H1 (cell line): ENCODE measurements around the gene AOPEP. TPM values are rescaled to one million over a fixed set of nuclear protein-coding genes. Genes with fewer than 3 reads are reported as not detected.

Source experiments
- JUN ChIP-seq: IDR thresholded peaks from 2 replicates; pipeline ENCODE4 v1.6.1; 2011; ENCODE audit warnings: low read depth, mild to moderate bottlenecking, improper control_type of control experiment, low read length
- SIRT6 ChIP-seq: IDR thresholded peaks from one replicate; pipeline ENCODE4 v1.7.1; 2012; ENCODE audit warnings: low read length, inconsistent platforms
- SP1 ChIP-seq: IDR thresholded peaks from 2 replicates; pipeline ENCODE4 v1.6.1; 2011; ENCODE audit warnings: low read depth, low read length
- SUZ12 ChIP-seq: fragments of 200-600 bp; sonication (generic); IDR thresholded peaks from 2 replicates; pipeline ENCODE4 v1.6.1; 2012; ENCODE audit warnings: mild to moderate bottlenecking, inconsistent platforms, low read length, moderate library complexity, mixed read lengths
- TCF12 ChIP-seq: IDR thresholded peaks from 2 replicates; pipeline ENCODE4 v1.6.1; 2011; ENCODE audit warnings: low read depth, mild to moderate bottlenecking, low read length
- ZNF274 ChIP-seq: IDR thresholded peaks from 2 replicates; pipeline ENCODE4 v1.7.0; 2012; ENCODE audit warnings: low read length, borderline replicate concordance; ENCODE audit errors: extremely low read depth
- polyA plus RNA-seq, 7 experiments: library from polyadenylated mRNA; depleted of rRNA in 3 of 7; stranded (reverse) in 5 of 7; unstranded in 2 of 7; fragments of >200 nt in 5 of 7; fragments of 200-250 nt in 2 of 7; gene quantifications; 1 replicate in 5 of 7; 2 replicates in 1 of 7; 4 replicates in 1 of 7; pipeline versions ENCODE4 v1.2.1 to v1.2.3, GENCODE V29; 2011 to 2013; ENCODE audit warnings: missing spikeins in 2 of 7, mixed read lengths in 2 of 7
- total RNA-seq: library from RNA; stranded (reverse); fragmentation: NEBNext Ultra II Directional; extraction: Animal tissue kit (Norgen Biotek cat#: 25700); gene quantifications from 2 replicates; pipeline ENCODE4 v1.2.1, GENCODE V29; 2021
- TF ChIP-seq, protein P1 (sequence below): IDR thresholded peaks from 2 replicates; pipeline ENCODE4 v1.6.1; 2012; ENCODE audit warnings: inconsistent platforms
- TF ChIP-seq, protein P2 (sequence below): IDR thresholded peaks from 2 replicates; pipeline ENCODE4 v1.6.1; 2012; ENCODE audit warnings: low read length, inconsistent platforms

The AOPEP gene
- total and polyA plus RNA-seq, 2 of the 8 experiments (the other 6 are each of a cell fraction or from before 2014, with no cell fraction given) = 6.1 to 14.3 TPM

DNA sequence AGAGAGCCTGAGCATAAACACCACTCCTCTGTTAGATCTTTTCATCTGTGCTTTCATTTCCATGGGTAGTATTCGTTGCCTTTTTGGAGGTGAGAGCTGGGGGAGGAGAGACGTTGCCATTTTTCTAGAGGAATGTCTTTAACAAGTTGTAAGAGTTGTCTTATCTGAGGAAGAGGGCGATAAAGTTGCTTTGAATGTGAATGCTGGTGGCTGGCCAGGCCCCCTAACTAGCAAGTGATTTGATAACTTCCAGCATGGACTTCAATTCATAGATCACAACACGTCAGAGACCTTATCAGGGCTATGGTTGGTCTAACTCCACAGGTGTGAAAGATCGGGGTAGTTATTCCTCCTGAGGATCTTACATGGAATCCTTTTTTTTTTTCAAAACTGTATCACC is 30.0 kb upstream of the AOPEP start (continued):
- TF ChIP-seq SIRT6 (no peak), ZNF274 (no peak), JUN (no peak), TCF12 (no peak), SP1 (no peak), SUZ12 (no peak)
- TF ChIP-seq, protein P1, sequence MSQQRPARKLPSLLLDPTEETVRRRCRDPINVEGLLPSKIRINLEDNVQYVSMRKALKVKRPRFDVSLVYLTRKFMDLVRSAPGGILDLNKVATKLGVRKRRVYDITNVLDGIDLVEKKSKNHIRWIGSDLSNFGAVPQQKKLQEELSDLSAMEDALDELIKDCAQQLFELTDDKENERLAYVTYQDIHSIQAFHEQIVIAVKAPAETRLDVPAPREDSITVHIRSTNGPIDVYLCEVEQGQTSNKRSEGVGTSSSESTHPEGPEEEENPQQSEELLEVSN = no peak
- TF ChIP-seq, protein P2, sequence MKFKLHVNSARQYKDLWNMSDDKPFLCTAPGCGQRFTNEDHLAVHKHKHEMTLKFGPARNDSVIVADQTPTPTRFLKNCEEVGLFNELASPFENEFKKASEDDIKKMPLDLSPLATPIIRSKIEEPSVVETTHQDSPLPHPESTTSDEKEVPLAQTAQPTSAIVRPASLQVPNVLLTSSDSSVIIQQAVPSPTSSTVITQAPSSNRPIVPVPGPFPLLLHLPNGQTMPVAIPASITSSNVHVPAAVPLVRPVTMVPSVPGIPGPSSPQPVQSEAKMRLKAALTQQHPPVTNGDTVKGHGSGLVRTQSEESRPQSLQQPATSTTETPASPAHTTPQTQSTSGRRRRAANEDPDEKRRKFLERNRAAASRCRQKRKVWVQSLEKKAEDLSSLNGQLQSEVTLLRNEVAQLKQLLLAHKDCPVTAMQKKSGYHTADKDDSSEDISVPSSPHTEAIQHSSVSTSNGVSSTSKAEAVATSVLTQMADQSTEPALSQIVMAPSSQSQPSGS = no peak
